ENCODE measurements around the gene RAD9A.

Gene RAD9A

GRCh38 chr11:67364783-67365722, 26.7 kb upstream of the RAD9A start:
- H3K4me1 ChIP-seq (ENCODE audit: control insufficient read depth in 1 of 2, insufficient read depth in 2 of 2, low read length in 2 of 2) = peaks cover 18 to 35% of the 10 kb centered on the region in 2 donors
- H3K36me3 ChIP-seq (ENCODE audit: control insufficient read depth in 1 of 2, insufficient read depth in 2 of 2, low read length in 2 of 2) = peaks cover 3 to 9% of the 10 kb centered on the region in 2 donors
- no peak overlapping the region for H3K27ac ChIP-seq (ENCODE audit: low read length)
- H3K27me3 ChIP-seq (ENCODE audit: low read depth, low read length) = no peaks in the 10 kb centered on the region
- H3K9me3 ChIP-seq (ENCODE audit: control insufficient read depth in 1 of 2, low read length in 2 of 2) = no peaks in the 10 kb centered on the region
- no peak overlapping the region for H3K4me3 ChIP-seq (ENCODE audit: low read depth in 1 of 2, low read length in 2 of 2)

- Histone ChIP-seq H3K9me3 (ENCODE audit: control insufficient read depth in 1 of 2, low read length in 2 of 2) (no peaks in the 10 kb centered on the region), H3K4me3 (ENCODE audit: low read depth in 1 of 2, low read length in 2 of 2) (no peak overlapping the region), H3K27ac (ENCODE audit: low read length) (peak overlapping the region; percentile 43), H3K4me1 (ENCODE audit: control insufficient read depth in 1 of 2, insufficient read depth in 2 of 2, low read length in 2 of 2) (peaks cover 21 to 41% of the 10 kb centered on the region in 2 donors), H3K36me3 (ENCODE audit: control insufficient read depth in 1 of 2, insufficient read depth in 2 of 2, low read length in 2 of 2) (peaks cover 3 to 9% of the 10 kb centered on the region in 2 donors), H3K27me3 (ENCODE audit: low read depth, low read length) (no peaks in the 10 kb centered on the region)
Measured at GRCh38 chr11:67365736-67366444, 25.9 kb upstream of the RAD9A start.

- Histone ChIP-seq H3K36me3 (ENCODE audit: control insufficient read depth in 1 of 2, insufficient read depth in 2 of 2, low read length in 2 of 2) (peaks cover 3 to 9% of the 10 kb centered on the region in 2 donors), H3K4me1 (ENCODE audit: control insufficient read depth in 1 of 2, insufficient read depth in 2 of 2, low read length in 2 of 2) (peaks cover 27 to 48% of the 10 kb centered on the region in 2 donors), H3K27ac (ENCODE audit: low read length) (peak overlapping the region; percentile 45), H3K9me3 (ENCODE audit: control insufficient read depth in 1 of 2, low read length in 2 of 2) (no peaks in the 10 kb centered on the region), H3K4me3 (ENCODE audit: low read depth in 1 of 2, low read length in 2 of 2) (peak overlapping the region in 1 of 2 donors; percentile 34), H3K27me3 (ENCODE audit: low read depth, low read length) (no peaks in the 10 kb centered on the region)
Measured at GRCh38 chr11:67366546-67366945, 25.2 kb upstream of the RAD9A start.

- peaks cover 30 to 54% of the 10 kb centered on the region in 2 donors for H3K4me1 ChIP-seq (ENCODE audit: control insufficient read depth in 1 of 2, insufficient read depth in 2 of 2, low read length in 2 of 2)
- H3K27me3 ChIP-seq (ENCODE audit: low read depth, low read length) = no peaks in the 10 kb centered on the region
- H3K9me3 ChIP-seq (ENCODE audit: control insufficient read depth in 1 of 2, low read length in 2 of 2) = no peaks in the 10 kb centered on the region
- H3K4me3 ChIP-seq (ENCODE audit: low read depth in 1 of 2, low read length in 2 of 2) = peak overlapping the region in 1 of 2 donors; percentile 34
- peaks cover 3 to 9% of the 10 kb centered on the region in 2 donors for H3K36me3 ChIP-seq (ENCODE audit: control insufficient read depth in 1 of 2, insufficient read depth in 2 of 2, low read length in 2 of 2)
- H3K27ac ChIP-seq (ENCODE audit: low read length) = peak overlapping the region; percentile 45
Measured at GRCh38 chr11:67366961-67367760, 24.6 kb upstream of the RAD9A start.

- H3K36me3 ChIP-seq (ENCODE audit: control insufficient read depth in 1 of 2, insufficient read depth in 2 of 2, low read length in 2 of 2) = peaks cover 3 to 9% of the 10 kb centered on the region in 2 donors
- H3K4me1 ChIP-seq (ENCODE audit: control insufficient read depth in 1 of 2, insufficient read depth in 2 of 2, low read length in 2 of 2) = peaks cover 30 to 55% of the 10 kb centered on the region in 2 donors
- no peaks in the 10 kb centered on the region for H3K27me3 ChIP-seq (ENCODE audit: low read depth, low read length)
- H3K27ac ChIP-seq (ENCODE audit: low read length) = peak overlapping the region; percentile 62
- H3K4me3 ChIP-seq (ENCODE audit: low read depth in 1 of 2, low read length in 2 of 2) = no peak overlapping the region
- H3K9me3 ChIP-seq (ENCODE audit: control insufficient read depth in 1 of 2, low read length in 2 of 2) = no peaks in the 10 kb centered on the region
Measured at GRCh38 chr11:67367761-67368227, 24.0 kb upstream of the RAD9A start.

- Histone ChIP-seq H3K4me1 (ENCODE audit: control insufficient read depth in 1 of 2, insufficient read depth in 2 of 2, low read length in 2 of 2) (peaks cover 30 to 59% of the 10 kb centered on the region in 2 donors), H3K4me3 (ENCODE audit: low read depth in 1 of 2, low read length in 2 of 2) (no peak overlapping the region), H3K9me3 (ENCODE audit: control insufficient read depth in 1 of 2, low read length in 2 of 2) (no peaks in the 10 kb centered on the region), H3K27ac (ENCODE audit: low read length) (peak overlapping the region; percentile 74), H3K27me3 (ENCODE audit: low read depth, low read length) (no peaks in the 10 kb centered on the region), H3K36me3 (ENCODE audit: control insufficient read depth in 1 of 2, insufficient read depth in 2 of 2, low read length in 2 of 2) (peaks cover 3 to 9% of the 10 kb centered on the region in 2 donors)
Measured at GRCh38 chr11:67368621-67369020, 23.2 kb upstream of the RAD9A start.

GRCh38 chr11:67369275-67369674, 22.5 kb upstream of the RAD9A start:
- Histone ChIP-seq H3K4me1 (ENCODE audit: control insufficient read depth in 1 of 2, insufficient read depth in 2 of 2, low read length in 2 of 2) (peaks cover 30 to 64% of the 10 kb centered on the region in 2 donors), H3K27me3 (ENCODE audit: low read depth, low read length) (no peaks in the 10 kb centered on the region), H3K9me3 (ENCODE audit: control insufficient read depth in 1 of 2, low read length in 2 of 2) (no peaks in the 10 kb centered on the region), H3K4me3 (ENCODE audit: low read depth in 1 of 2, low read length in 2 of 2) (peak overlapping the region in 1 of 2 donors; percentile 1), H3K36me3 (ENCODE audit: control insufficient read depth in 1 of 2, insufficient read depth in 2 of 2, low read length in 2 of 2) (peaks cover 3 to 13% of the 10 kb centered on the region in 2 donors), H3K27ac (ENCODE audit: low read length) (peak overlapping the region; percentile 74)

- Histone ChIP-seq H3K9me3 (ENCODE audit: control insufficient read depth in 1 of 2, low read length in 2 of 2) (no peaks in the 10 kb centered on the region), H3K27me3 (ENCODE audit: low read depth, low read length) (no peaks in the 10 kb centered on the region), H3K4me1 (ENCODE audit: control insufficient read depth in 1 of 2, insufficient read depth in 2 of 2, low read length in 2 of 2) (peaks cover 35 to 67% of the 10 kb centered on the region in 2 donors), H3K36me3 (ENCODE audit: control insufficient read depth in 1 of 2, insufficient read depth in 2 of 2, low read length in 2 of 2) (peaks cover under 1 to 9% of the 10 kb centered on the region in 2 donors), H3K4me3 (ENCODE audit: low read depth in 1 of 2, low read length in 2 of 2) (peak overlapping the region in 1 of 2 donors; percentile 56), H3K27ac (ENCODE audit: low read length) (peak overlapping the region; percentile 74)
Measured at GRCh38 chr11:67369801-67370284, 21.9 kb upstream of the RAD9A start.

GRCh38 chr11:67370351-67371076, 21.3 kb upstream of the RAD9A start:
- peak overlapping the region; percentile 12 to 56 for H3K4me3 ChIP-seq (ENCODE audit: low read depth in 1 of 2, low read length in 2 of 2)
- no peaks in the 10 kb centered on the region for H3K27me3 ChIP-seq (ENCODE audit: low read depth, low read length)
- H3K4me1 ChIP-seq (ENCODE audit: control insufficient read depth in 1 of 2, insufficient read depth in 2 of 2, low read length in 2 of 2) = peaks cover 33 to 63% of the 10 kb centered on the region in 2 donors
- H3K36me3 ChIP-seq (ENCODE audit: control insufficient read depth in 1 of 2, insufficient read depth in 2 of 2, low read length in 2 of 2) = peaks cover 0 to 3% of the 10 kb centered on the region in 2 donors
- peak overlapping the region; percentile 74 for H3K27ac ChIP-seq (ENCODE audit: low read length)
- no peaks in the 10 kb centered on the region for H3K9me3 ChIP-seq (ENCODE audit: control insufficient read depth in 1 of 2, low read length in 2 of 2)
